Islet precursor cell (in vitro differentiated cells): ENCODE results near the gene KDM6A.
"Not testable (repeated sequence)": the region's sequence is repeated elsewhere in the genome, so short reads cannot be mapped to it uniquely, and the experiment has no call there.

Experiments used
- DNase-seq: peaks from one replicate; pipeline ENCODE4 v3.0.0-alpha.2; 2018

The KDM6A gene

DNA sequence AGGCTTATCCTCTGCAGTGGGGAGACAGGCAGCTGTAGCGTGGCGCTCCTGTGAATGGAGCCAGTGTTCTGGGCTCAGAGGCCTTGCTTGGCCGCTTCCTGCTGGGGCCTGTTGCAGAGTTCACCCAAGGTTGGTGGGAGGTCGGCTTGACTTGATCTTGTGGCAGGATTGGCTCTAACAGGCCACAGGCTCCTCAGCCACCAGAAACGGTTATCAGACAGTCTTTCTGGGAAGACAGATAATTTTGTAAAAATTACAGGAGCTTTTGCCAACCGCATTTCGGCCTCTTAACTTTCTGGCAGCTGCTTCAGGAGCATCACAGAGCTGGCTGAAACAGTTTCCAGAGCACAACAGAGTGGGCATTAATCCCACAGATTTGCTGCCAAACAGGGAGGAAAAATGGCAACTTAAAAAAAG, 261.3 kb downstream of the KDM6A start:
- DNase-seq: peak; percentile 55

GRCh38 chrX:45134775-45135174, 261.8 kb downstream of the KDM6A start:
- DNase-seq: no peak

DNA sequence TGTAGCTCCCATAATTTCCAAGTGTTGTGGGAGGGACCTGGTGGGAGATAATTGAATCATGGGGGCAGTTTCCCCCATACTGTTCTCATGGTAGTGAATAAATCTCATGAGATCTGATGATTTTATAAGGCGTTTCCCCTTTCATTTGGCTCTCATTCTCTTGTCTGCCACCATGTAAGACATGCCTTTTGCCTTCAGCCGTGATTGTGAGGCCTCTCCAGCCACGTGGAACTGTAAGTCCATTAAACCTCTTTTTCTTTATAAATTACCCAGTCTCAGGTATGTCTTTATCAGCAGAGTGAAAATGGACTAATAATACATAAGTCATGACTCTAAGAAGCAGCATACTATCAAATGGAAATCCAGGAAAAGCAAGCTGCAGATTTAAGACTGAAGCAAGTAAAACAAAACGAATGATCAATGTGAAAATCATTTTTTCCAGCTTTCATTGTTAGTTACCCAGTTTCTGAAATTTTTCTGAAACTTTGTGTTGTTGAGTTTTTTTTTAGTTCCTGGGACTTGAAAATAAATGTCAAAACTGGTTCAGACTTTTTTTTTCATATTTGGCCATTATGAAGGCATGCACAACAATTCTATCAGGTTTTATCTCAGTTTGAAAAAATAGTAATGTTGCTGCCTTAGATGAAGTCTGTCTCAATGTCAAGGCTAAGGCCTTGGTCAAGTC, 262.5 kb downstream of the KDM6A start:
- DNase-seq: not testable (repeated sequence)

DNA sequence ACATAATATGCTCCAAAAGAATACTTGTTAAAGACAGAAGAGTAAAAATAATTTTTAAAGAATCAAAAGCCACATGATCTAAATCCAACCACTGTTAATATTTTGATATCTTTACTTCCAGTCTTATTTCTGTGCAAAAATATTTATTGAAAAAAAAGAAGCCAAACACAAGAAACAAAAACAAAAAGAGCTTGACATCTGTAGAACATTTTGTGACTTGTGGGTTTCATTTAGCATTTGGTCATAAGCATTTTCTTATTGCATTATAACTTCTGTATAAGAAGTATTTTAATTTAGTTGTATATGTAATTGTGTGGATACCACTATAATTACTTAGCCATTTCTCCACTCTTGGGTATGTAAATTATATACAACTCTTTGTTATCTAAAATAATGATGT, 264.5 kb downstream of the KDM6A start:
- DNase-seq: no peak

DNA sequence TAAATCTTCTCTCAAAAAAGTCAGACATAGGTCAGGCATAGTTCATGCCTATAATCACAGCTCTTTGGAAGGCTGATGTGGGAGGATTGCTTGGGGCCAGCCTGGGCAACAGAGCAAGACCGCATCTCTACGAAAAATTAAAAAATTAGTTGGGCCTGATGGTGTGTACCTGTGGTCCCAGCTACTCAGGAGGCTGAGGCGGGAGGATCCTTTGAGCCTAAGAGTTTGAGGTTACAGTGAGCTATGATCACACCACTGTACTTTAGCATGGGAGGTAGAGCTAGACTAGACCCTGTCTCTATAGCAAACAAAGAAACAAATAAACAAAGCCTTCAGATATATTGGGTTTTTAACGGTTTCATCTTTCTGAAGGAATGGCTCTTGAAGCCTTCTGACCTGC, 265.5 kb downstream of the KDM6A start:
- DNase-seq: no peak

- no peak for DNase-seq
Measured at GRCh38 chrX:45140812-45141211, 267.8 kb downstream of the KDM6A start.

GRCh38 chrX:45142185-45142584, 269.2 kb downstream of the KDM6A start:
- DNase-seq: no peak

DNA sequence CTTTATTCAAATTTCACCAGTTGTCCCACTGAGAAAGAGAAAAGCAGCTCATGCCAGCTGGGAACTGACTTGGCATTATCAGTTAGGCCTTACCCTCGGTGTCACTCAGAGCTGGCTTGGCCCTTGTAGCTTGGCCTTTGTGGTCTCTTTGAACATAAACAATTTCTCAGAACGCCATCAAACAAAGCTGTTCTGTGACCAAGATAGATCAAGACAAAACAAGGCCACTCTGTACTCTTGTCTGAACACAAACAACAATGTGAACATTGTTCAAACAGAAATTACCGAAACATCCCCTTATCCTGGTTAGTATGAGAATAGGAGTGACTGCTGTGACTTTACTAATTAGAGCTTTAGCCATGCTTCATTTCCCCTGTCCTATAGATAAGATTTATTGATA, 270.5 kb downstream of the KDM6A start:
- no peak for DNase-seq

- DNase-seq: no peak
Measured at GRCh38 chrX:45145492-45146215, 272.7 kb downstream of the KDM6A start.

DNA sequence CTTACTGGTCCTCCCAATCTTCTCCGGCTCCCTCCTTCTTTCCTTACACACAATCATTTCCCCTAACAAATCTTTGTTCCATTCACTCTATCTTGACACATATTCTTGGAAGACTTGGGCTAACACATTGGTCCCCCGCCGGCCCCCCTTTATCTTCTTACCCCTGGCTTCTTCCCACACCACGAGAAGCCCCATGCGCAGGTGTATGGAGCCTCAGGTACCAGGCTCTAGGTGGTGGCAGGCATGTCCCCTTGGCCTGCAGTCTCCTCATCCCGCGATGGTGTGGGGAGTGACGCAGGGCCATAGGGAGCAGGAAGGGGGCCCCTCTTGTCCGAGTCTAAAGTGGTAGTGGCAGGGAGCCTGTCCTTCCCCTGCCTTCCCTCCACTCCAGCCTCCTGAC, 277.8 kb downstream of the KDM6A start:
- DNase-seq: no peak

- no peak for DNase-seq
Measured at GRCh38 chrX:45154033-45154360, 281.0 kb downstream of the KDM6A start.

DNA sequence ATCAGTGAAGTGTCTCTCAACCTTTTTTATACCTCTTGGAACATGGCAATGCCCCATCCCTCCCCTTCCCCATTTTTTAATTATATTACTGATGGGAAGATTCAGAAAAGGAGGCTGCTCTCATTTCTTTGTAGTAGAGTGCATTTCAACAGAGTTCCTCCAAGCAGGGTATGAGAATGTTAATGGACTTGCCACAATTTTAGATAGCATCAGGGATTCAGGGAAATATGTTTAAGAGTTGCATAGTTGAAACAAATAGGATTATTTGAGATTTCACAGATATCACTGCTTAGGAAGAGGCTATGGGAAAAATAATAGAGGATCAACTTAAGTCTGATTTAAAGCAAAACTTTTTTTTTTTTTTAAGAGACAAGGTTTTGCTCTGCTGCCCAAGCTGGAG, 281.5 kb downstream of the KDM6A start:
- no peak for DNase-seq

GRCh38 chrX:45157647-45158046, 284.7 kb downstream of the KDM6A start:
- no peak for DNase-seq
